ENCODE data around the gene SHB.

GRCh38 chr9:37990404-37991015 is 78.5 kb downstream of the SHB start:
- TF ChIP-seq RBBP5 (IDR thresholded peaks at IDR 0.05; ENCODE audit: borderline replicate concordance, low read depth, low read length) (no peak), CEBPB (IDR thresholded peaks at IDR 0.05; ENCODE audit: low read depth, low read length) (no peak), EZH2 (IDR thresholded peaks at IDR 0.05; ENCODE audit: low read depth, low read length, severe bottlenecking) (no peak), SP1 (IDR thresholded peaks at IDR 0.05; ENCODE audit: low read depth, low read length) (no peak)
